Nephron (organoid): Measurements from ENCODE around the gene SPX.

Experiments used
- H3K27ac Mint-ChIP-seq, 3 experiments: 2 replicates each; pipeline ENCODE4 v1.8.0; 2020; ENCODE audit warnings: mixed read lengths in 3 of 3, mild to moderate bottlenecking in 2 of 3, moderate library complexity in 1 of 3
- H3K27me3 Mint-ChIP-seq: 2 replicates; pipeline ENCODE4 v1.8.0; 2021; ENCODE audit warnings: low read depth, mild to moderate bottlenecking, moderate library complexity, mixed read lengths
- H3K36me3 Mint-ChIP-seq: 2 replicates; pipeline ENCODE4 v1.8.0; 2020; ENCODE audit warnings: low read depth, mixed read lengths
- H3K4me1 Mint-ChIP-seq: 2 replicates; pipeline ENCODE4 v1.8.0; 2020; ENCODE audit warnings: mixed read lengths
- H3K4me3 Mint-ChIP-seq, 3 experiments: 2 replicates each; pipeline ENCODE4 v1.8.0; 2020; ENCODE audit warnings: mild to moderate bottlenecking in 3 of 3, mixed read lengths in 3 of 3, moderate library complexity in 2 of 3
- H3K9me3 Mint-ChIP-seq: 2 replicates; pipeline ENCODE4 v1.8.0; 2020; ENCODE audit warnings: mixed read lengths
- TF ChIP-seq, protein P1 (sequence below), 3 experiments: fragments of 200-600 bp; sonication (generic); IDR thresholded peaks; one replicate each; pipeline ENCODE4 v1.5.0; 2021; ENCODE audit warnings: antibody characterized with exemption in 3 of 3; ENCODE audit not compliant: unreplicated experiment in 3 of 3

SPX gene

GRCh38 chr12:21539797-21540196 lies 13.7 kb downstream of the SPX start:
- H3K27me3 Mint-ChIP-seq, result peaks cover 4% of the 10 kb centered on the region
- no peak overlapping the region for H3K27ac Mint-ChIP-seq
- H3K36me3 Mint-ChIP-seq, result no peaks in the 10 kb centered on the region
- no peak overlapping the region for H3K4me3 Mint-ChIP-seq
- TF ChIP-seq, protein P1, sequence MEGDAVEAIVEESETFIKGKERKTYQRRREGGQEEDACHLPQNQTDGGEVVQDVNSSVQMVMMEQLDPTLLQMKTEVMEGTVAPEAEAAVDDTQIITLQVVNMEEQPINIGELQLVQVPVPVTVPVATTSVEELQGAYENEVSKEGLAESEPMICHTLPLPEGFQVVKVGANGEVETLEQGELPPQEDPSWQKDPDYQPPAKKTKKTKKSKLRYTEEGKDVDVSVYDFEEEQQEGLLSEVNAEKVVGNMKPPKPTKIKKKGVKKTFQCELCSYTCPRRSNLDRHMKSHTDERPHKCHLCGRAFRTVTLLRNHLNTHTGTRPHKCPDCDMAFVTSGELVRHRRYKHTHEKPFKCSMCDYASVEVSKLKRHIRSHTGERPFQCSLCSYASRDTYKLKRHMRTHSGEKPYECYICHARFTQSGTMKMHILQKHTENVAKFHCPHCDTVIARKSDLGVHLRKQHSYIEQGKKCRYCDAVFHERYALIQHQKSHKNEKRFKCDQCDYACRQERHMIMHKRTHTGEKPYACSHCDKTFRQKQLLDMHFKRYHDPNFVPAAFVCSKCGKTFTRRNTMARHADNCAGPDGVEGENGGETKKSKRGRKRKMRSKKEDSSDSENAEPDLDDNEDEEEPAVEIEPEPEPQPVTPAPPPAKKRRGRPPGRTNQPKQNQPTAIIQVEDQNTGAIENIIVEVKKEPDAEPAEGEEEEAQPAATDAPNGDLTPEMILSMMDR (IDR thresholded peaks at IDR 0.05; ENCODE audit: unreplicated experiment in 3 of 3), result no peak
- no peaks in the 10 kb centered on the region for H3K9me3 Mint-ChIP-seq
- no peaks in the 10 kb centered on the region for H3K4me1 Mint-ChIP-seq

DNA sequence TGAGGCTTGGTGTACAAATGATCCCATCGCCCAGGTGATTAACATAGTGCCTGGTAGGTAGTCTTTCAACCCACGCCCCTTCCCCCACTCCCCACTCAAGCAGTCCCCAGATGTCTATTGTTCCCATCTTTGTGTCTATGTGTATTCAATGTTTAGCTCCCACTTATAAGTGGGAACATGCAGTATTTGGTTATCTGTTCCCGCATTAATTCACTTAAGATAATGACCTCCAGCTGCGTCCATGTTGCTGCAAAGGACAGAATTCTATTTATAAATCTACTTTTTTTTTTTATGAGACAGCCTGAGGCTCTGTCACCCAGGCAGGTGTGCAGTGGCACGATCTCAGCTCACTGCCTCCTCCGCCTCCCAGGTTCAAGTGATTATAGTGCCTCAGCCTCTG lies 15.7 kb downstream of the SPX start:
- Mint-ChIP-seq H3K4me1 (no peaks in the 10 kb centered on the region), H3K27me3 (peaks cover 4% of the 10 kb centered on the region), H3K4me3 (no peak overlapping the region), H3K27ac (no peak overlapping the region), H3K9me3 (no peaks in the 10 kb centered on the region), H3K36me3 (no peaks in the 10 kb centered on the region)
- TF ChIP-seq, protein P1 (IDR thresholded peaks at IDR 0.05; ENCODE audit: unreplicated experiment in 3 of 3), result no peak

GRCh38 chr12:21542403-21542802 lies 16.3 kb downstream of the SPX start:
- no peak overlapping the region for H3K27ac Mint-ChIP-seq
- no peak overlapping the region for H3K4me3 Mint-ChIP-seq

GRCh38 chr12:21543151-21543550 lies 17.1 kb downstream of the SPX start:
- H3K9me3 Mint-ChIP-seq, result no peaks in the 10 kb centered on the region
- no peak overlapping the region for H3K4me3 Mint-ChIP-seq
- no peaks in the 10 kb centered on the region for H3K4me1 Mint-ChIP-seq
- H3K27me3 Mint-ChIP-seq, result peaks cover 4% of the 10 kb centered on the region
- H3K36me3 Mint-ChIP-seq, result no peaks in the 10 kb centered on the region
- H3K27ac Mint-ChIP-seq, result no peak overlapping the region
- TF ChIP-seq, protein P1 (IDR thresholded peaks at IDR 0.05; ENCODE audit: unreplicated experiment in 3 of 3), result no peak

More at GRCh38 chr12:21542403-21542802, 16.3 kb downstream of the SPX start:
- Mint-ChIP-seq H3K9me3 (no peaks in the 10 kb centered on the region), H3K27me3 (peaks cover 4% of the 10 kb centered on the region), H3K4me1 (no peaks in the 10 kb centered on the region), H3K36me3 (no peaks in the 10 kb centered on the region)
- TF ChIP-seq, protein P1 (IDR thresholded peaks at IDR 0.05; ENCODE audit: unreplicated experiment in 3 of 3), result no peak

- TF ChIP-seq, protein P1 (IDR thresholded peaks at IDR 0.05; ENCODE audit: unreplicated experiment in 3 of 3), result no peak
- Mint-ChIP-seq H3K36me3 (no peaks in the 10 kb centered on the region), H3K4me3 (no peak overlapping the region), H3K9me3 (no peaks in the 10 kb centered on the region), H3K4me1 (peaks cover 3% of the 10 kb centered on the region), H3K27ac (no peak overlapping the region), H3K27me3 (peaks cover 4% of the 10 kb centered on the region)
Observed at GRCh38 chr12:21545557-21545956, 19.5 kb downstream of the SPX start.

DNA sequence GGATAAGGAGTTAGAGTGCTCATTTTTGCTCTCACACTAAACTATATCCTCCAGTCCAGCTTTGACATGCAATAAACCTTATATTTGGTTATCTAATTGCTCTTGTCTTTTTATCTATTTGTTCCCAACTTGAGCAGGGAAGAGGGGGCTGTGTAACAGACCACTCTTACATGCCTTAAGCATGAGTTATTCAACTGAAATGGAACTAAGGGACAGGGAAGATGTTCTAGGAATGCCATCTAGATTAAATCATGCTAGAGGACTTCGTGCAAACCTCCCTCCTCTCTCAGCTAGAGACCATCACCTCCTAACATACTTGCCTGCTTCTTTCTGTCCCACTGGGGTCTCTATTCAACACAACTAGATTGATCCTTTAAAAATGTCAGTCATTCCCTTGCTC lies 20.6 kb downstream of the SPX start:
- H3K27ac Mint-ChIP-seq, result no peak overlapping the region
- H3K9me3 Mint-ChIP-seq, result no peaks in the 10 kb centered on the region
- H3K27me3 Mint-ChIP-seq, result peaks cover 4% of the 10 kb centered on the region
- no peaks in the 10 kb centered on the region for H3K36me3 Mint-ChIP-seq
- peaks cover 7% of the 10 kb centered on the region for H3K4me1 Mint-ChIP-seq
- TF ChIP-seq, protein P1 (IDR thresholded peaks at IDR 0.05; ENCODE audit: unreplicated experiment in 3 of 3), result no peak
- H3K4me3 Mint-ChIP-seq, result no peak overlapping the region
